Central memory CD8-positive, alpha-beta T cell (primary cell): ENCODE measurements around the gene ARHGAP6.

Experiments used
- ATAC-seq: fragments of 150-1000 bp; cut with Tn5 transposase; replicated peaks from 2 replicates; pipeline ENCODE4 v1.10.0; 2022; ENCODE audit warnings: mild to moderate bottlenecking, moderate FRiP score, moderate number of reproducible peaks; ENCODE audit not compliant: poor library complexity, severe bottlenecking; ENCODE audit errors: extremely low read depth
- DNase-seq, 2 donors: peaks; one replicate each; pipeline ENCODE4 v3.0.0; 2021; ENCODE audit warnings: low spot score in 2 of 2
- H3K27ac Mint-ChIP-seq: one replicate; pipeline ENCODE4 v1.8.0; 2022; ENCODE audit warnings: low read depth, mild to moderate bottlenecking, moderate library complexity, mixed read lengths
- H3K27me3 Mint-ChIP-seq: one replicate; pipeline ENCODE4 v1.8.0; 2022; ENCODE audit warnings: mixed read lengths
- H3K36me3 Mint-ChIP-seq: one replicate; pipeline ENCODE4 v1.8.0; 2022; ENCODE audit warnings: mild to moderate bottlenecking, moderate library complexity, mixed read lengths; ENCODE audit not compliant: insufficient read depth
- H3K4me1 Mint-ChIP-seq: one replicate; pipeline ENCODE4 v1.8.0; 2022; ENCODE audit warnings: mixed read lengths
- H3K4me3 Mint-ChIP-seq: one replicate; pipeline ENCODE4 v1.8.0; 2022; ENCODE audit warnings: mild to moderate bottlenecking, moderate library complexity, mixed read lengths
- H3K9me3 Mint-ChIP-seq: one replicate; pipeline ENCODE4 v1.8.0; 2022; ENCODE audit warnings: mixed read lengths

ARHGAP6 gene

GRCh38 chrX:11328134-11328533 lies 337.6 kb downstream of the ARHGAP6 start:
- no peaks in the 10 kb centered on the region for H3K9me3 Mint-ChIP-seq
- no peak for DNase-seq

DNA sequence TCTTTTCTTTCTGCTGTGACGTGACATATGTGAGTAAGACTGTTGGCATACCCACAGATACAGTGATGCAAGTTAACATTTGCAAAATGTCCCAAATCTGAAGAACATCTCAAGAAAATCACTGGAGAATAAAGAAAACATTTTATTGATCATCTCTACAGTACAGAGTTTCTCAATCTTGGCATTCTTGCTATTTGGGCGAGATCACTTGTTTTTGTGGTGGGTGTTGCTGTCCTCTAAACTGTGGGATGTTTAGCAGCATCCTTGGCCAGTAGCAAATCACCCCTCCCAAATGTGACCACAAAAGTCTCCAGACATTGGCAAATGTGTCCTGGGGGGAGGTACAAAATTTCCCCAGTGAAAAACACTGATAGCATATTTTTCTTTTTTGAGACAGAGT lies 343.7 kb downstream of the ARHGAP6 start:
- H3K36me3 Mint-ChIP-seq, result no peaks in the 10 kb centered on the region
- ATAC-seq (no peak), DNase-seq (no peak)
- H3K27me3 Mint-ChIP-seq, result no peaks in the 10 kb centered on the region
- H3K4me3 Mint-ChIP-seq, result no peak overlapping the region
- H3K9me3 Mint-ChIP-seq, result no peaks in the 10 kb centered on the region
- no peak overlapping the region for H3K27ac Mint-ChIP-seq
- H3K4me1 Mint-ChIP-seq, result no peaks in the 10 kb centered on the region

More at GRCh38 chrX:11328134-11328533, 337.6 kb downstream of the ARHGAP6 start:
- no peaks in the 10 kb centered on the region for H3K36me3 Mint-ChIP-seq
- H3K27me3 Mint-ChIP-seq, result no peaks in the 10 kb centered on the region
- H3K4me1 Mint-ChIP-seq, result no peaks in the 10 kb centered on the region
- H3K27ac Mint-ChIP-seq, result no peak overlapping the region
- no peak overlapping the region for H3K4me3 Mint-ChIP-seq
- ATAC-seq, result no peak

DNA sequence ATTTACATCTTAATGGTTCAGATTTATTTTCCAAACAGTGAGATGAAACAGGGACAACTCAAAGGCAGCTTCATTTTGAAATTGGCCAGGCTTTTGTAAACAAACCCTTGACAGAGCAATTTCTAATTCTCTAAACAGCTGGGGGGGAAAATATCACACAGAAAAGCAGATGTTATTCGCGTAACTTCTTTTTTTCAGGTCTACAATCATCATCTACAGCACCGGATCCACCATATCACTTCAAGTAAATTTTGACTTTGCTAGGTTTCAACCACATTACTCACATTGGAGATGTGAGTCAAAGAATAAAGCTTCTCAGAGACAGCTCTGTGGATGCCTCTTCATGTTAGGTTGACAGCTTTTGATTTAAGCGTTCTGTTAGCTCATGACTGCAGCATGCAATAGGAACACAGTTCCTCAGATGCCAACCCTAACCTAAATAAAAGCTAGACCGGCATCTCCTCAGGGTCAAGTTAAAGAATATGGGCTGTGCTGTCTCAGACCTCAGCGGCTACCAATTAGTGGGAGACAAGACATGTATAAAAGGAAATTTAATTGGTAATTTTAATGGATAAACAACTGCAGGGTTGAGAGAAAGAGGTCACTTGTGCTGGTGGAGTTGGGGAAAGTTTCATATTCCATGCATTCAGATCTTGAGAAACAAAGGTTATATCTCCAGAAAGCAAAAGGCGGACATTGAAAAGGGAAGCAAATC lies 345.8 kb downstream of the ARHGAP6 start:
- Mint-ChIP-seq H3K4me1 (no peaks in the 10 kb centered on the region), H3K4me3 (no peak overlapping the region), H3K9me3 (no peaks in the 10 kb centered on the region), H3K27me3 (no peaks in the 10 kb centered on the region), H3K36me3 (no peaks in the 10 kb centered on the region), H3K27ac (no peak overlapping the region)
- ATAC-seq (no peak), DNase-seq (no peak)

DNA sequence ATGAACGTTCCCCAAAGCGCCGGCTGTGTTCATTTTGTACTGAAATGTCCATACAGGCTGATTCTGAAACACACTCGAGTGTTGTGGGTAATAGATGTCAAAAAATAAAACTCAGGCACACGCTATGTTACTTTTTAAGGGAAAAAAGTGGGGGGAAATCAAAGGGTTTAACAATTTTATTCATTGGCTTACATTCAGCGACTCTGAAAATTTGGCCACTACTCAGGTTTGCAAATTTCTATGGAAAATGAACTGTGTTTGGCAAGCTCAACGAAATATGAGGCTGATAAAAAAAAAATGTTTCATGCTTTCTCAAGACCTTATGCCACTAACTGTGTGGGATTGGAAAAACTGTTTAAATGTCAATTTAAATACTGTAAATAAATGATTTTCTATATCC lies 354.0 kb downstream of the ARHGAP6 start:
- H3K4me1 Mint-ChIP-seq, result no peaks in the 10 kb centered on the region
- no peak overlapping the region for H3K4me3 Mint-ChIP-seq
- ATAC-seq (no peak), DNase-seq (no peak)
- no peaks in the 10 kb centered on the region for H3K27me3 Mint-ChIP-seq
- no peaks in the 10 kb centered on the region for H3K36me3 Mint-ChIP-seq
- no peaks in the 10 kb centered on the region for H3K9me3 Mint-ChIP-seq
- no peak overlapping the region for H3K27ac Mint-ChIP-seq

DNA sequence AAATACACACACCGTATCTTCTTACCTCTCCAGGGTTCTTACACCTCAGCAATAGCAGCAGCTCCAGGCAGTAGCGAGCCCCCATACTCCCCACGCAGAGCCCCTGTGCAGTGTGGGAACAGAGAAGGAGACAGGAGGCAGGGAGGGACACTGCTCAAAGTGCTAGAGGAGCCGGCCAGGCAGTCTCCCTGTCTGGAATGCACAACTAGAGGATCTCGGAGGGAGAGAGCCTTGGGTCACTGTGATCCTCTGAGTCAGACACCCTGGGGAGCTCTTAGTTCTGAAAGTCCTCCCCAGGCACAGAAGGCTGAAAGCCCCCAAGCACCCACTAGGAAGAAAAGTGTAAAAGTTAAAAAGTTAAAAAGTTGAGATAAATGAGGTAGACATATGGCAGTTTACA lies 356.5 kb downstream of the ARHGAP6 start:
- ATAC-seq (no peak), DNase-seq (no peak)

GRCh38 chrX:11305641-11306040 lies 360.1 kb downstream of the ARHGAP6 start:
- no peak for DNase-seq
- no peaks in the 10 kb centered on the region for H3K27me3 Mint-ChIP-seq
- no peak for ATAC-seq
- H3K4me3 Mint-ChIP-seq, result no peak overlapping the region
- H3K27ac Mint-ChIP-seq, result no peak overlapping the region
- no peaks in the 10 kb centered on the region for H3K9me3 Mint-ChIP-seq
- H3K4me1 Mint-ChIP-seq, result no peaks in the 10 kb centered on the region
- peaks cover 3% of the 10 kb centered on the region for H3K36me3 Mint-ChIP-seq

More for the DNA sequence above, 356.5 kb downstream of the ARHGAP6 start:
- H3K36me3 Mint-ChIP-seq, result peaks cover 2% of the 10 kb centered on the region
- H3K27me3 Mint-ChIP-seq, result no peaks in the 10 kb centered on the region
- H3K27ac Mint-ChIP-seq, result no peak overlapping the region
- no peak overlapping the region for H3K4me3 Mint-ChIP-seq
- no peaks in the 10 kb centered on the region for H3K4me1 Mint-ChIP-seq
- H3K9me3 Mint-ChIP-seq, result no peaks in the 10 kb centered on the region

GRCh38 chrX:11304829-11305228 lies 360.9 kb downstream of the ARHGAP6 start:
- Mint-ChIP-seq H3K9me3 (no peaks in the 10 kb centered on the region), H3K27me3 (no peaks in the 10 kb centered on the region), H3K4me3 (no peak overlapping the region), H3K36me3 (peaks cover 3% of the 10 kb centered on the region), H3K27ac (no peak overlapping the region), H3K4me1 (no peaks in the 10 kb centered on the region)
- ATAC-seq, result no peak
- no peak for DNase-seq

- no peak overlapping the region for H3K4me3 Mint-ChIP-seq
- H3K27me3 Mint-ChIP-seq, result no peaks in the 10 kb centered on the region
- ATAC-seq (no peak), DNase-seq (no peak)
- H3K4me1 Mint-ChIP-seq, result no peaks in the 10 kb centered on the region
- no peaks in the 10 kb centered on the region for H3K36me3 Mint-ChIP-seq
- H3K27ac Mint-ChIP-seq, result no peak overlapping the region
- no peaks in the 10 kb centered on the region for H3K9me3 Mint-ChIP-seq
These were observed 367.1 kb downstream of the ARHGAP6 start for GRCh38 chrX:11298600-11298999.

DNA sequence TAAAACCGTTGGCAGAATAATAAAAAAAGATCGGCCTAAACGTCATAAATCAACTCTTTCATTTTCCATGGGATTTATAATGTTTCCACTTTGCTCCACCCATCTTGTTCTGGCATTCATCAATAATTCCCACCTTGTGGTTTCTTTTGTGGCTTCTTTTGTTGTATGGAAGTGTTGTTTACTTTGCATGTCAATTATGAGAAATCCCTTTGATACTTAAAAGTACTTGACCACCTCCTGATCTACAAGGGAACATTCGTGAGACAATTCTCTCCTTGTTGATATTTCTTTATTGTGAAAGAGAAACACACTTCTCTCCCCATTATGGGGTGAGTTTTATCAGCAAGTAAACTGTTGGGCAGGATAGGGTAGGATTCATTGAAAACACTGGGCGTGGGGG lies 369.7 kb downstream of the ARHGAP6 start:
- no peaks in the 10 kb centered on the region for H3K4me1 Mint-ChIP-seq
- H3K27me3 Mint-ChIP-seq, result no peaks in the 10 kb centered on the region
- ATAC-seq (no peak), DNase-seq (no peak)
- no peak overlapping the region for H3K4me3 Mint-ChIP-seq
- H3K9me3 Mint-ChIP-seq, result no peaks in the 10 kb centered on the region
- H3K36me3 Mint-ChIP-seq, result no peaks in the 10 kb centered on the region
- H3K27ac Mint-ChIP-seq, result no peak overlapping the region

DNA sequence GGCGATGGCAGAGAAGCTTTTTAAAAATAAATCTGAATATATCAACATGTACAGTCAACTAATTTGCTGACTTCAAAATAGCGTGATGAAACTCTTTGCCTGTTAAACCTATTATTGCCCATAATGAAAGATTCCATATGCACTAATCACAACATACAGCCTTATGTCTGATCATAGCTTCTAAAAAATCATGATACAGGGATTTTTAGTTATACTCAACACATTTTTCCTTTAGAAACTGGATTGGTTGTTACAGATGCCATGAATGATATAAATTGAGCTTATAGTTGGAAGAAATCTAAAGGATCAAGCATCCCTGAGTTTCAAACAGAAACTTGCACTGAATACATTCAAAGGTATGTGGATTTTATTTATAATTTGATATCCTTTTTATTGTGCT lies 372.6 kb downstream of the ARHGAP6 start, which contains the start of gene AMELX:
TSS of gene AMELX (plus strand) at position 301 of the 400 bp plus-strand sequence. CDS start 1,376 bp downstream, outside the sequence.
- no peak within 1 kb of the TSS for H3K27ac Mint-ChIP-seq
- no peaks in the 10 kb centered on the region for H3K4me1 Mint-ChIP-seq
- H3K4me3 Mint-ChIP-seq, result no peak within 1 kb of the TSS
- H3K27me3 Mint-ChIP-seq, result no peaks in the 10 kb centered on the region
- DNase-seq (no peak), ATAC-seq (no peak)
- H3K36me3 Mint-ChIP-seq, result no peaks in the 10 kb centered on the region
- H3K9me3 Mint-ChIP-seq, result no peaks in the 10 kb centered on the region

GRCh38 chrX:11290416-11291102 lies 375.2 kb downstream of the ARHGAP6 start:
- DNase-seq (no peak), ATAC-seq (no peak)
- Mint-ChIP-seq H3K4me3 (no peak overlapping the region), H3K27ac (no peak overlapping the region), H3K4me1 (no peaks in the 10 kb centered on the region), H3K9me3 (no peaks in the 10 kb centered on the region), H3K36me3 (no peaks in the 10 kb centered on the region), H3K27me3 (no peaks in the 10 kb centered on the region)

- DNase-seq (no peak), ATAC-seq (no peak)
- Mint-ChIP-seq H3K4me3 (no peak overlapping the region), H3K9me3 (no peaks in the 10 kb centered on the region), H3K27me3 (no peaks in the 10 kb centered on the region), H3K27ac (no peak overlapping the region), H3K4me1 (no peaks in the 10 kb centered on the region), H3K36me3 (no peaks in the 10 kb centered on the region)
These were observed 378.2 kb downstream of the ARHGAP6 start for GRCh38 chrX:11287505-11287904.

GRCh38 chrX:11285651-11286050 lies 380.1 kb downstream of the ARHGAP6 start:
- H3K9me3 Mint-ChIP-seq, result no peaks in the 10 kb centered on the region
- H3K4me3 Mint-ChIP-seq, result no peak overlapping the region

More at GRCh38 chrX:11285651-11286050, 380.1 kb downstream of the ARHGAP6 start:
- H3K27me3 Mint-ChIP-seq, result no peaks in the 10 kb centered on the region
- no peaks in the 10 kb centered on the region for H3K36me3 Mint-ChIP-seq
- no peaks in the 10 kb centered on the region for H3K4me1 Mint-ChIP-seq
- no peak overlapping the region for H3K27ac Mint-ChIP-seq
- ATAC-seq (no peak), DNase-seq (no peak)
